Measurements from ENCODE around the gene RAB8A. TPM values are rescaled to one million over a fixed set of nuclear protein-coding genes. Genes with fewer than 3 reads are reported as not detected.
A peak's percentile ranks its signal among the peaks of the same experiment; 100 is the strongest.

RAB8A gene
- total and polyA plus RNA-seq, 2 of the 8 experiments (the other 6 are each of a cell fraction or from before 2014, with no cell fraction given), result 65.8 to 97.0 TPM

- 99% methylated on average over 6 of the region's 6 CpGs; no CpG with 5 or more reads in 1 of the 2 experiments for WGBS, 2 experiments (ENCODE audit: extremely low coverage in 1 of 2, insufficient coverage in 1 of 2, insufficient read length in 1 of 2, insufficient replicate concordance in 2 of 2, low coverage in 1 of 2, low lambda C conversion rate in 2 of 2, missing lambda C conversion rate in 1 of 2)
- no peak overlapping the region for H2AK5ac ChIP-seq (ENCODE audit: low read depth, low read length)
- H3K27ac ChIP-seq (ENCODE audit: low read depth, low read length), result no peak overlapping the region
- H3K4ac ChIP-seq (replicated peaks; ENCODE audit: insufficient read length, low read depth, low read length), result no peak overlapping the region
- CTCF ChIA-PET (ENCODE audit: partially characterized antibody), result interaction anchor here (0.9 to 1.7 kb wide), 4 partner anchors 10 to 81 kb away, joined by 3 to 6 read pairs (median 4); no protein-coding TSS in a partner anchor
- no peak overlapping the region for H3K4me2 ChIP-seq (ENCODE audit: insufficient read depth in 1 of 2, low read depth in 2 of 2, low read length in 2 of 2)
- POLR2A ChIA-PET (ENCODE audit: partially characterized antibody), result interaction anchor here (4.0 to 37.0 kb wide), 2 partner anchors 9 to 18 kb away, joined by 20 to 582 read pairs; partner anchors contain the start of gene TPM4
- H3K9ac ChIP-seq (replicated peaks in 1 of 4; ENCODE audit: extremely low read depth in 1 of 4, low read depth in 3 of 4, low read length in 3 of 4), result no peak overlapping the region
- no peak overlapping the region for H2BK20ac ChIP-seq (ENCODE audit: low read length)
- H4K91ac ChIP-seq (replicated peaks; ENCODE audit: insufficient read length, low read length), result no peak overlapping the region
- H2BK5ac ChIP-seq (ENCODE audit: low read depth, low read length), result no peak overlapping the region
- TF ChIP-seq POLR2AphosphoS5 (IDR thresholded peaks at IDR 0.05; ENCODE audit: low read depth, low read length), result peak; percentile 23; the same call in 1 of the 2 replicates
- no peak for TF ChIP-seq CBX8 (IDR thresholded peaks at IDR 0.05; ENCODE audit: borderline replicate concordance, low read depth, low read length)
- 0 out of 3 replicates have a peak, but pooled peaks of 1 of the 2 experiments have one; percentile 26 for TF ChIP-seq POLR2A (IDR thresholded peaks at IDR 0.05; ENCODE audit: control extremely low read depth in 1 of 2, low read depth in 2 of 2, low read length in 2 of 2)
- H2BK12ac ChIP-seq (ENCODE audit: low read depth, low read length), result no peak overlapping the region
- H3K36me3 ChIP-seq (ENCODE audit: control insufficient read depth in 2 of 4, insufficient read depth in 4 of 4, low read length in 3 of 4), result peaks cover 19 to 84% (median 64%) of the 10 kb centered on the region in 4 experiments
- H3K79me2 ChIP-seq (ENCODE audit: control insufficient read depth in 1 of 2, insufficient read depth in 2 of 2, low read length in 2 of 2), result no peaks in the 10 kb centered on the region
- H2BK120ac ChIP-seq (replicated peaks; ENCODE audit: low read depth, low read length), result no peak overlapping the region
- H2AFZ ChIP-seq (ENCODE audit: low read length), result no peak overlapping the region
- H4K5ac ChIP-seq (ENCODE audit: insufficient read length, low read depth, low read length), result no peak overlapping the region
- H3K27me3 ChIP-seq (replicated peaks in 1 of 4; ENCODE audit: control insufficient read depth in 3 of 4, extremely low read depth in 1 of 4, insufficient read depth in 3 of 4, low read length in 3 of 4), result no peaks in the 10 kb centered on the region
- H3K18ac ChIP-seq (ENCODE audit: extremely low read depth, low read length), result no peak overlapping the region
- no peak overlapping the region for H3K14ac ChIP-seq (ENCODE audit: insufficient read length)
- no peaks in the 10 kb centered on the region for H3K4me1 ChIP-seq (replicated peaks in 1 of 4; ENCODE audit: control insufficient read depth in 3 of 4, insufficient read depth in 4 of 4, low read length in 3 of 4)
- DNase-seq (ENCODE audit: low read depth in 1 of 2, low spot score in 2 of 2), result no peak
- H4K20me1 ChIP-seq (replicated peaks in 1 of 2; ENCODE audit: control insufficient read depth in 1 of 2, insufficient read depth in 2 of 2, low read length in 2 of 2), result peaks cover 0 to 2% of the 10 kb centered on the region in 2 experiments
- no peaks in the 10 kb centered on the region for H3K9me3 ChIP-seq (ENCODE audit: insufficient read depth in 2 of 2, low read depth in 1 of 2, low read length in 1 of 2)
- no peaks in the 10 kb centered on the region for H3K79me1 ChIP-seq (ENCODE audit: low read depth, low read length)
- no peaks in the 10 kb centered on the region; the same call in 1 of the 2 replicates for H3K23me2 ChIP-seq (ENCODE audit: low read depth, low read length)
- H3K4me3 ChIP-seq (ENCODE audit: extremely low read depth in 1 of 4, insufficient read depth in 2 of 4, low read depth in 3 of 4, low read length in 4 of 4), result no peak overlapping the region
- no peak overlapping the region for H3K23ac ChIP-seq (ENCODE audit: insufficient read length)
- no peak overlapping the region for H3K56ac ChIP-seq (replicated peaks; ENCODE audit: insufficient read length, low read depth, low read length)
- no peak overlapping the region for H4K8ac ChIP-seq (ENCODE audit: extremely low read depth, insufficient read depth, low read length)
- H2BK15ac ChIP-seq (ENCODE audit: low read length), result no peak overlapping the region
- no peak for FAIRE-seq
Observed at GRCh38 chr19:16098821-16099220, 12.9 kb upstream of the RAB8A start.

Data from H1 (cell line).